GM19351 (cell line): ENCODE data around the gene POLR3H.

Experiments used
- ATAC-seq: cut with Tn5 transposase; IDR thresholded peaks from one replicate; pipeline ENCODE4 v1.9.1; 2021; ENCODE audit warnings: mild to moderate bottlenecking, moderate library complexity; ENCODE audit not compliant: unreplicated experiment

POLR3H gene

DNA sequence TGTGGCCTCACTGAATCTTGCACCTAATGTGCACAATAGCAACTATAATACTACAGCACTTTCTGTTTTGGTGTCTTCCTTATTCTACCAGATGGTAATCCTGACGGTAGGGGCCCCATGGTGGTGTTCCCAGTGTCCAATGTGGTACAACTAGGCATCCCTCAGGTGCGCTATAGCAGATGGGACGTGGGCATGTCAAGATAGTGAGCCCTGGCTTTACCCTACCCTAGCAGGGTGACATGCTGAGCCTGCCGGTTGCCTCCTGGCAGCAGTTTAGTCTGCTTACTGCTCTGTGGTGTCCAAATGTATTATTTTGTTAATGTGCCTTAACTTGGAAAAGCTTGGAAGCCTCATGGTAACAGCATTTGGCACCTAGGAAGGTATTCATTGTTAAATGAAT is 56.2 kb downstream of the POLR3H start:
- no peak for ATAC-seq

- no peak for ATAC-seq
These were observed 57.0 kb downstream of the POLR3H start for GRCh38 chr22:41487037-41487935.

GRCh38 chr22:41485033-41485432 is 59.2 kb downstream of the POLR3H start:
- no peak for ATAC-seq

DNA sequence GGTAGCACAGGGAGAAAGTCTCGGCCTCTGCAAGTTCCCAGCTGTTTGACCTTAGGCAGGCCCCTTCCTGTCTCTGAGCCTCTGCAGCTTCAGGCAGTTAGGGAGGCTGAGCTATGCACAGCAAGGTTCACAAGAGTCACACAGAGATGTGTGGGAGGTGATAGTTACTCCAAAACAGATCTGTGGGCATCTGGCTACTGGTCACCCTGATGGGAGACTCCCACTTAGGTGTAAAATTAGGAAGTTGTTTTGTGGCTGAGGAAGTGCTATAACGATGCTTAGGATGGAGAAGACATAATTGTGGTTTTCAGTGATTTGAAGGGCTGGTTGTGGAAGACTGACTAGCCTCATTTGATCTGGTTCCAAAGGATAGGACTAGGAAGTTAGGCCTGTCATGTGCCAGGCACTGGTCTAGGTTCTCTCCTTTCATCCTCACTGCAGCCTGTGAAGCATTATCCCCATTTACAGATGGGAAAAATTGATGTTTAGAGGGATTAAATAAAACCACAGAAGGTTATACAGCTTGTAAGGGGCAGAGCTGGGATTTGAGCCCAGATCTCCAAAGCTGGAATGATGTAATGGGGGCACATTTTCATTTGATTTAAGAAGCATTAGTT is 61.8 kb downstream of the POLR3H start:
- no peak for ATAC-seq

GRCh38 chr22:41481925-41482318 is 62.3 kb downstream of the POLR3H start:
- no peak for ATAC-seq

DNA sequence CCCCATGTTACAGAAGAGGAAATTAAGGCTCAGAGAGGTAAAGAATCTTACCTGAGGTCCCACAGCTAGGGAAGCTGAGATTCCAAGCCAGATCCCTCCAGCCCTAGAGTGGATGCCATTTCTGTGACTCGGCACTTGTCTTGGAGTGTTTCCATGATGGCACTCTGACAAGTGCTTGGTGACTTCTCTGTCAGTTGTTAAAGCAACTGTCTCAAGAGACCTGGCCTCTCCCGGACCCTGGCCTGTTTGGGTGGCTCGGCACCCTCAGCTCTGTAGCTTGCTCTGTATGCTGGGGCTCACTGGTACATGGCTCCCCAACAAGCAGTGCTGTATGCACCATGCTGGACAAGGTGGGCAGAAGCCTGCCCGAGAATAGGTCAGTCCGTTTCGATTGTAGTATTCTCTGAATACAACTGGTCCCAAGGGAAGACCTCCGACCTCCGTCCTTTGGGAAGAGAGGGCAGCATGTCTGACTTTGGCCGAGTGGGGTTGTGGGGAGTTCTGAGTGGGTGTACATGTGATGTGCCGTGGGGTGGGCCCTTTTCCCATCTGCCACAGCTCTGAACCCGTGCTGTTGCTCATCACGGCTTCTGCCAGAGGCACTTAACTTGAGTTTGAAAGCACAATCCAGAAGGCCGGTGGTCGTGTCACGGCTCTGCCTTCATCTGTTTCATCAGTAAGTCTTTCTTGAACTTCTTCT is 63.0 kb downstream of the POLR3H start:
- no peak for ATAC-seq

GRCh38 chr22:41480397-41480735 is 63.9 kb downstream of the POLR3H start:
- no peak for ATAC-seq

DNA sequence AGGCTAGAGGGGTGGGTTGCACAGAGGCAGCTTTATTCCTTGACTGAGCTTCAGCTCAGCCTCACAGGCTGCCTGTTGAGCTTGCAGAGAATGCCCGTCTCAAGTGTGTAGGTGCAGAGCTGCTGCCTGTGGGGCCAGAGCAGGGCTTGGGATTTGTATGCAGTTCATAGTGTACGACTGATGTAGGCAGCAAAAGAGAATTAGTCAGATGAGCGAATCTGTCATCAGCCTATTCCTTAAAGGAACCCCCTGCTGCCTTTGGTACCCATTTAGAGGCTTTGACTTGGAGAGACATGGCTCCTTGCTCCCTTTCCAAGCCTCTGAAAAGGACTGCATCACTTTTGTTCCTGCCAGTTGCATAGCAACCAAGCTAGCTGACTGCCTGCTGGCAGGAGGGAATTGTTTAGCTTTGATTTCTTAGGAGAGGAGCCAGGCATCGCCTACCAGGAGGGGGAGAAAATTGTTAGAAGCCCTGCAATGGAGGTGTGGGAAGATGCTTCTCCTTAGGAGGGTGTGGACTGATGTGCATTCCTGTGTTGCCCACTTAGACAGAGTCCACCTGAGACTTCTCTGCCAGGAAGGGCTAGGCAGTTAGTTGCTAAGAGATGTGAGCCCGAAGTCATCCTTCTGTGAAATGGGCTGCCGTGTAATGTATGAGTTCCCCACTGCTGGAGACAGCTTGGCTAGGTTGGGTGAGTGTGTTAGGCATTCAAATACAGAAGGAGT is 64.4 kb downstream of the POLR3H start:
- no peak for ATAC-seq

- no peak for ATAC-seq
These were observed 65.3 kb downstream of the POLR3H start for GRCh38 chr22:41478891-41479521.

DNA sequence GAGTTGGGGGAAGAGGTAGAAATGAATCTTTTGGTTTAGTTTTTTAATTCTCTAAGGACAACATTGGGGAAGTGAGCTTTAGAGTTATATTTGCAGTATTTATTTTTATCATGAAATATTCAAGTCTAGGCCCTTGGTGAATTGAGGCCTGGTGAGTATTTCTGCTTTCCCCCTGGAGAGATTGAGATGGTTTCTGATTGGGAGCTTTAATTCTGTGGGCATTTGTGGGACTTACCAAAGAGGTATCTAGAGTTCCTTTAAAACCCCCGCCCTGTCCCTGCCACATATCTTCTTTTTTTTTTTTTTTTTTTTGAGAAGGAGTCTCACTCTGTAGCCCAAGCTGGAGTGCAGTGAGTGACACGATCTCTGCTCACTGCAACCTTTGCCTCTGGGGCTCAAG is 65.8 kb downstream of the POLR3H start:
- ATAC-seq: no peak
